Right ventricle myocardium superior (tissue), 1 donor: ENCODE results near the gene ZNF320. TPM values are rescaled to one million over a fixed set of nuclear protein-coding genes. Genes with fewer than 3 reads are reported as not detected.
"Not testable (repeated sequence)": the region's sequence is repeated elsewhere in the genome, so short reads cannot be mapped to it uniquely, and the experiment has no call there.

Experiments used
- ATAC-seq: fragments of 200-7000 bp; cut with Tn5 transposase; one replicate; pipeline ENCODE4 v1.9.1; 2020; ENCODE audit warnings: mild to moderate bottlenecking; ENCODE audit not compliant: poor library complexity
- DNase-seq: peaks from one replicate; pipeline ENCODE4 v3.0.0-alpha.2; 2020
- intact Hi-C: fragments of 100-400 bp; cut with DNase I; formaldehyde crosslinking; loops from one replicate; pipeline ENCODE4 v1.11.2; 2022
- long read RNA-seq: library from polyadenylated mRNA; unstranded; transcript quantifications from one replicate; pipeline ENCODE4 v2.0.0, GENCODE V29; 2021
- total RNA-seq: library from RNA; stranded (reverse); fragmentation: NEBNext Ultra II Directional; extraction: Animal tissue kit (Norgen Biotek cat#: 25700); gene quantifications from one replicate; pipeline ENCODE4 v1.2.1, GENCODE V29; 2021
- donor health status: DM: no; HTN: yes; CAD: no; lungs with severe emphysema.

ZNF320 gene
- 7.7 TPM for total RNA-seq
- long read RNA-seq, partial matches to known transcripts = 1 of 7 reads
- long read RNA-seq, other reads (novel, unspliced or antisense) = 6 of 7 reads

DNA sequence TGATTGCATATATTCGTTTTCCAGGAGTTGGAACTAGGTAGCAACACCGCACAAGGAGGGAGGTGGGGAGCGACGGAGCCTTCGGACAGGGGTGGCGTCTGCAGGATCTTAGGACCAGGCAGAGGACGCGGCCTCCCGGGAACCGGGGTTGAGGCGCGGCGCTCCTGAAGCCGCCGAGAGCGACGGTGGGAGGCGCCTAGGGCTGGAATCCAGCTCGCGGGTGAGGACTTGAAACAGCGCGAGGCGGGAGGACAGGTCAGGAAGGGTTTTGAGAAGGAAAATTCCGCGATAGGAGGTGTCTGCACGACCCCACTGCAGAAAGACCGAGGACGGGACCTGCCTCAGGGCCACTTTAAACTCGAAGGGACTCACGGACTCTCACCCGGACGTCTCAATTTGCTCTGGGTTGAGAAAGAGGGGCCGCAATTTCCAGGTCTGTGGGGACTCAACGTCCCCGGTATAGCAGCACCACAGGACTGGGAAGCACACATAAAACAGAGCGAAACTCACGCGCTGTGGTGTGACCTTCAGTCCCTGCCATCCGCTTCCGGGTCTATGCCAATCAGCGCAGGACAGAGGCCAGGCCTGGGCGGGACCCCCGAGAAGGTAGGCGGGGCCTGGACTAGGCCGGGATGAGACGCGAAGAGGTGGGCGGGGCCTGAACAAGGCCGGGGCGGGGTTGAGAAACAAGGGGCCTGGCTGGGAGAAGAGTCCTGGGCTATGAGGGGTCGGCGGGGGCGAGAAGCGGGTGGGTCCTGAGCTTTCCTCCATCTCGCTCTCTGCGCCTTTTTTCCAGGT is at the start of gene ZNF320:
Gene ZNF320, minus strand, starts transcription at position 498 of the 798 bp plus-strand sequence. CDS start 7,380 bp downstream, outside the sequence.
- ATAC-seq (peak; percentile 100), DNase-seq (peak; percentile 99)
- intact Hi-C loops = no loop called here

GRCh38 chr19:52946322-52947310 is 49.2 kb upstream of the ZNF320 start:
- intact Hi-C loops = no loop called here
- ATAC-seq (peak; percentile 73), DNase-seq (peak; percentile 75)

- DNase-seq (no peak), ATAC-seq (no peak)
- intact Hi-C loops = no loop called here
These were observed 48.4 kb upstream of the ZNF320 start for GRCh38 chr19:52945652-52946321.

DNA sequence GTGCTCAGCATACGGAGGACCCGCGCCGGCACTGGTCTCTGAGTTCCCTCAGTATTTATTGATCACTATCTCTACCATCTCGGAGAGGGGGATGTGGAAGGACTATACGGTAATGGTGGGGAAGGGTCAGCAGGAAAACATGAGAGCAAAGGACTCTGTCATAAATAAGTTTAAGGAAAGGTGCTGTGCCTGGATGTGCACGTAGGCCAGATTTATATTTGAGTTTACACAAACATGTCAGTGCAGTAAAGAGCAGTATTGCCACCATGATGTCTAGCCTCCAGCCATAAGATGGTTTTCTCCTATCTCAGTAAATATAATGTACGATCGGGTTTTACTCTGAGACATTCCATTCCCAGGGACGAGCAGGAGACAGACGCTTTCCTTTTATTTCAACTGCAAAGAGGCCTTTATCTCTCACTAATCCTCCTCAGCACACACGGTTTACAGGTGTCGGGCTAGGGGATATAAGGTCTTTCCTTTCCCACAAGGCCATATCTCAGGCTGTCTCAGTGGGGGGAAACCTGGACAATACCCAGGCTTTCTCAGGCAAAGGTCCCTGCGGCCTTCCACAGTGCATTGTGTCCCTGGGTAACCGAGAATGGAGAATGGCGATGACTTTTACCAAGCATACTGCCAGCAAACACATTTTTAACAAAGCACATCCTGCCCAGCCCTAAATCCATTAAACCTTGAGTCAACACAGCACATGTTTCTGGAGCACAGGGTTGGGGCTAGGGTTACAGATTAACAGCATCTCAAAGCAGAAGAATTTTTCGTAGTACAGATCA is 47.5 kb upstream of the ZNF320 start:
- ATAC-seq, DNase-seq, intact Hi-C loops: not testable (repeated sequence)

DNA sequence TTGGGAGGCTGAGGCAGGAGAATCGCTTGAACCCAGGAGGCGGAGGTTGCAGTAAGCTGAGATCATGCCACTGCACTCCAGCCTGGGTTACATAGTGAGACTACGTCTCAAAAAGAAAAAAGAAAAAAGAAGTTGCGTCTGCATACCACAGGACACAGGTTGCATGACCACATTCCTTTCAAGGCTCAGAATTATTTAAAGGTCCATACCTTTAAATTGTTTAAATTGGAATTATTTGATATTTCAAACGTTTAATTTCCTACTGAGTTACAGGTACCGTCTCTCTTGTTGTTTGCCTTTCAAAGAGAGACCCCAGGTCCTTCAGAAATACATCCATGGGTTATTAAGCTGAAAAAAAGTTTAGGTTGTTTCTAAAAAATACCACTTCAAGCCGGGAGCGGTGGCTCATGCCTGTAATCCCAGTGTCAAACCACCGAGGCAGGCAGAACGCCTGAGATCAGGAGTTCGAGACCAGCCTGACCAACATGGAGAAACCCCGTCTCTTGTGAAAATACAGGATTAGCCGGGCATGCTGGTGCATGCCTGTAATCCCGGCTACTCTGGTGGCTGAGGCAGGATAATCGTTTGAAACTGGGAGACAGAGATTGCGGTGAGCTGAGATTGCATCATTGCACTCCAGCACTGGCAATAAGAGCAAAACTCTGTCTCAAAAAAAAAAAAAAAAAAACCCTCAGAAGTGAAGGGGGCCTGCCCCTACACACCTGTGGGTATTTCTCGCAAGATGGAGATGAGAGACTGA is 46.6 kb upstream of the ZNF320 start:
- DNase-seq (no peak), ATAC-seq (no peak)
- intact Hi-C loops = no loop called here

DNA sequence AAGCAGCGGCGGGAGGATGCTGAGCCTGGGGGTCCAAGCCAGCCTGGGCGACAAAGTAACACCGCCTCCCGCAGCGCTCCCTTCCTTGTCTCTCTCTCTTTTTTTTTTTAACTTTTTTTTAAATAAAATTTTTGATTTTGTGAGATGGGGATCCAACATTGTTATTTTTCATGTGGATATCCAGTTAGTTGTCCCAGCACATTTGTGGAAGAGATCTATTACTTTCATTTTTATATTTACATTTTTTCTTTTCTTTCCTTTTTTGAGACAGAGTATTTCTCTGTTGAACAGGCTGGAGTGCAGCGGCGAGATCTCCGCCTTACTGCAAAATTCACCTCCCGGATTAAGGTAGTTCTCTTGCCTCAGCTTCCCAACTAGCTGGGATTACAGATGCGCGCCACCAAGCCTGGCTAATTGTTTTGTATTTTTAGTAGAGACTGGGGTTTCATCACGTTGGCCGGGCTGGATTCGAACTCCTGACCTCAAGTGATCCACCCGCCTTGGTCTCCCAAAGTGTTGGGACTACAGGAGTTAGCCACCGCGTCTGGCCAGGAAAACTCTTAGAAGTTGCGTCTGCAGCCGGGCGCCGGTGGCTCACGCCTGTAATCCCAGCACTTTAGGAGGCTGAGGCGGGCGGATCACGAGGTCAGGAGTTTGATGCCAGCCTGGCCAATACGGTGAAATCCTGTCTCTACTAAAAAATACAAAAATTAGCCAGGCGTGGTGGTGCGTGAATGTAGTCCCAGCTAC is 45.9 kb upstream of the ZNF320 start:
- intact Hi-C loops = no loop called here
- ATAC-seq = no peak
- DNase-seq = no peak

DNA sequence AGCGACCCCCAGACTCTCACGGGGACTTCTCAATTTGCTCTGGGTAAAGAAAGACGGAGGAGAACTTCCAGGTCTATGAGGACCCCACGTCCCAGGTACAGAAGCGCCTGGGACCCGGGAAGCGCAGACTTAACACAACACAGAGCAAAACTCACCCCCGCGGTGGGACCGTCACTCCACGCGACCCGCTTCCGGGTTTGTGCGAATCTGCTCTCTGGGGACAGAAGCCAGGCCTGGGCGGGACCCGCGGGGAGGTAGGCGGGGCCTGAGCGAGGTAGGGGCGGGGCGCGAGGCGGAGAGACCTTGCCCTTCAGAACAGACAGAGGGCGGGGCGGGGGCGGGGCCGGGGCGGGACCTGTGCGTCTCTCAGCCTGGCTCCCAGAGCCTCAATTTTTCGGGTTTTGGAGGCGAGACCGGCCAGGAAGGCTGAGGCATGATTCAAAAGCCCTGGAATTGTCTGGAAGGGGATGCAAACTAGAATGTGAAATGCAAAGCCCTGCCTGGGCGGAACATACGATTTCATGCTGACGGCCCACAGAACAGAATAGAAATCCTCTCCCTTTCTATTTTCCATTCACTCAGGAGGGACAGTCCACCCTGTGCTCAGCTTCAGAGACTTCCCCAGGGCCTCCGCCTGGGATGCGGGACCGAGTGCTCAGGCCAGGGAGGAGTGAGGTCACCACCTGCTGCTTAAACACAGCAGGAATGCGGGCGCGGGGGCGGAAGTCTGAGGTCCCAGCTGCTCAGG is 45.1 kb upstream of the ZNF320 start:
- intact Hi-C loops = no loop called here
- DNase-seq (peak; percentile 96), ATAC-seq (peak; percentile 99)

GRCh38 chr19:52941941-52942385 is 44.5 kb upstream of the ZNF320 start:
- DNase-seq (peak; percentile 61), ATAC-seq (peak; percentile 50)
- intact Hi-C loops = no loop called here

DNA sequence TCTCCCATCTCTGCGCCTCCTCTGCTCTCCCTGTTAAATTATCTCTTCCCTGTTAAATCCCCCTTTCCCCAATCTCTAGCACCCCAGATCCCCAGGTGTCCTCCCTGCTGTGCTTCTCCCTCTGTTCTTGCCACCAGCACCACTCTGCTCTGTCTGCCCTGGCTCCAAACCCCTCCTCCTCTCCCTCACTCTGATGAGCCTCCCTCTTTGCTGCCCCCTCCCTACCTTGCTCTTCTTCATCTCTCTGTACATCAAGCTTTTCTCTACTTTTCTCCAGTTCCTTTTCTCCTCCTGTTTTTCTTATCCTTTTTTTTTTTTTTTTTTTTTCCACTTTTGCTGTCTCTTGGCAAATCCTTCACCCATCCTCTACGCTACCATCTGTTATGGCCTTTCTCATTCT is 44.1 kb upstream of the ZNF320 start:
- intact Hi-C loops = not testable (repeated sequence)

DNA sequence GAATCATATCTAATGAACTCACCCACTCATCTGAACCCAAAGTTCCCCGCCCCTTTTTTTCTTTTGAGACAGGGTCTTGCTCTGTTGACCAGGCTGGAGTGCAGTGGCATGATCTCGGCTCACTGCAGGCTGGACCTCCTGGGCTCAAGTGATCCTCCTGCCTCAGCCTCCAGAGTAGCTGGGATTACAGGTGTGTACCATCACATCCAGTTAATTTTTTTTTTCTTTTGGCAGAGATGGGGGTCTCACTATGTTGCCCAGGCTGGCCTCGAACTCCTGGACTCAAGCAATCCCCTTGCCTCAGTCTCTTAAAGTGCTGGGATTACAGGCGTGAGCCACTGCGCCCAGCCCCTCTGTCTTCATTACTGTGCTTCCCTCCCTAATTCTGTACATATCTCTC is 43.5 kb upstream of the ZNF320 start:
- ATAC-seq, DNase-seq, intact Hi-C loops: not testable (repeated sequence)

More for the DNA sequence above, 44.1 kb upstream of the ZNF320 start:
- DNase-seq, ATAC-seq: not testable (repeated sequence)

DNA sequence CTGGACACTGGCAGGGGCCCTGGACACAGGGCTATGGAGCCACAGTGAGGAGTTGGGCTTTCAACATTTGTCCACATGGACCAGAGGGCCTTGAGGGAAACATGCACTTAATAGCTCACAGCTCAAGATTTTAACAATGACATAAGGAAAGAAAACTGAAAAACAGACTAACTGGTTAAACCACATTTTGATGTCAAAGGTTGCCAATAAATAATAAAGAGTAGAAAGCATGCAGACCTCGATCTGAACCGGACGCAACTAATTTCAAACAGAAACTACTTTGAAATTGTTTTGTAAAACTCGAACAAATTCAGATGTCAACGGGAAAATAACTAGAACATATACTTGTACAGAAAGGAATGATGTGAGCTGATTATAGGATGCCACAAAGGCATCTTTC is 41.3 kb upstream of the ZNF320 start:
- intact Hi-C loops = no loop called here
- no peak for ATAC-seq
- DNase-seq = no peak

DNA sequence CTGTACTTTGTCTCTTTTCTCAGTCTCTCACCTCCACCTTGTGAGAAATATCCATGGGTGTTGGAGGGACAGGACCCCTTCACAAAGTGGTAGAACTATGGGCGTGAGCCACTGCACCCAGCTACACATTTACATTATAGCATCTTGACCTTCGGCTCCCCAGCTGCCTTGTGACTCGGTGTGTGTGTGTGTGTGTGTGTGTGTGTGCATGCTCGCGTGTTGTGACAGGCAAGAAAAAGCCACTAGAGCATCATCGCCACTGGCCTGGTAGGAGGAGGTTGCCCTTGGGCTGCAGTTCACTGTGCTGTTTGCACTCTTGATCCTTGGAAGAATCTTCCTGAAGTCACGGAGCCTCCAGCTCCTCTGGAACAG is 39.5 kb upstream of the ZNF320 start:
- ATAC-seq (no peak), DNase-seq (no peak)
- intact Hi-C loops = no loop called here

DNA sequence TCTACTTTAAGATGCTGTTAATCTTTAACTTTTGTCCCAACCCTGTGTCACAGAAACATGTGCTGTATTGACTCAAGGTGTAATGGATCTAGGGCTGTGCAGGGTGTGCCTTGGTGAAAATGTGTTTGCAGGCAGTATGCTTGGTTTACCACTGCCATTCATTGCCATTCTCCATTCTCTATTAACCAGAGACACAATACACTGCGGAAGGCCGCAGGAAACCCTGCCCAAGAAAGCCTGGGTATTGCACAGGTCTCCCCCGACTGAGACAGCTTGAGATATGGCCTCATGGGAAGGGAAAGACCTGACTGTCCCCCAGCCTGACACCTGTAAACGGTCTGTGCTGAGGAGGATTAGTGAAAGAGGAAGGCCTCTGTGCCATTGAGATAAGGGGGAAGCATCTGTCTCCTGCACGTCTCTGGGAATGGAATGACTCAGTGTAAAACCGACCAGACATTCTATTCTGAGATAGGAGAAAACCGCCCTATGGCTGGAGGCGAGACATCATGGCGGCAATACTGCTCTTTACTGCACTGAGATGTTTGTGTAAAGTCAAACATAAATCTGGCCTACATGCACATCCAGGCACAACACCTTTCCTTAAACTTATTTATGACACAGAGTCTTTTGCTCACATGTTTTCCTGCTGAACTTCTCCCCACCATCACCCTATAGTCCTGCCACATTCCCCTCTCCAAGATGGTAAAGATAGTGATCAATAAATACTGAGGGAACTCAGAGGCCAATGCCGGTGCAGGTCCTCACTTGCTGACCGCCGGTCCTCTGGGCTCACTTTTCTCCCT is 38.9 kb upstream of the ZNF320 start:
- intact Hi-C loops = no loop called here
- no peak for DNase-seq
- no peak for ATAC-seq

- DNase-seq (no peak), ATAC-seq (no peak)
- intact Hi-C loops = no loop called here
These were observed 38.0 kb upstream of the ZNF320 start for GRCh38 chr19:52935434-52935833.

DNA sequence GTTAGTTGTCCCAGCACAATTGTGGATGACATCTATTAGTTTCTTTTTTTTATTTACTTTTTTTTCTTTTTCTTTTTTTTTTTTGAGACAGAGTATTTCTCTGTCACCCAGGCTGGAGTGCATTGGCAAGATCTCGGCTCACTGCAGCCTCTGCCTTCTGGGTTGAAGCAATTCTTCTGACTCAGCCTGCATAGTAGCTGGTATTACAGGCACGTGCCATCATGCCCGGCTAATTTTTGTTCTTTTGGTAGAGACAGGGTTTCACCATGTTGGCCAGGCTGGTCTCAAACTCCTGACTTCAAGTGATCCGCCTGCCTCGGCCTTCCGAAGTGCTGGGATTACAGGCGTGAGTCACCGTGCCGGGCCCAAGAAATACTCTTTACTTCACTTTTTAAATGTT is 27.2 kb upstream of the ZNF320 start:
- ATAC-seq, intact Hi-C loops, DNase-seq: not testable (repeated sequence)
